ENCODE data around the gene CTDP1. TPM values are rescaled to one million over a fixed set of nuclear protein-coding genes. Genes with fewer than 3 reads are reported as not detected.

CTDP1 gene
- total and polyA plus RNA-seq, 4 donors = 2.7 to 13.9 (median 10.5) TPM

GRCh38 chr18:79692056-79692455, 12.5 kb downstream of the CTDP1 start (continued):
- TF ChIP-seq REST (IDR thresholded peaks at IDR 0.05) = no peak
- TF ChIP-seq ZBTB33 (IDR thresholded peaks at IDR 0.05) = no peak
- TF ChIP-seq MAX (IDR thresholded peaks at IDR 0.05) = no peak
- no peak for TF ChIP-seq FOXA1 (IDR thresholded peaks at IDR 0.05)
- no peak for TF ChIP-seq EGR1 (IDR thresholded peaks at IDR 0.05; ENCODE audit: low read depth in 2 of 2)
- no peak for TF ChIP-seq ATF3 (IDR thresholded peaks at IDR 0.05)
- no peak for TF ChIP-seq YY1 (IDR thresholded peaks at IDR 0.05)

GRCh38 chr18:79692886-79693285, 13.3 kb downstream of the CTDP1 start:
- H3K9ac ChIP-seq (ENCODE audit: low read depth in 1 of 2, low read length in 2 of 2) = no peak overlapping the region
- TF ChIP-seq YY1 (IDR thresholded peaks at IDR 0.05) = no peak
- no peak for TF ChIP-seq ZBTB33 (IDR thresholded peaks at IDR 0.05)
- no peak for TF ChIP-seq HNF4A (conservative IDR thresholded peaks at IDR 0.05)
- no peak for TF ChIP-seq GABPA (IDR thresholded peaks at IDR 0.05 in 1 of 2, conservative IDR thresholded peaks at IDR 0.05 in 1 of 2)
- no peaks in the 10 kb centered on the region for H3K27me3 ChIP-seq (ENCODE audit: control insufficient read depth in 4 of 4, insufficient read depth in 4 of 4, low read length in 3 of 4)
- no peaks in the 10 kb centered on the region for H3K9me3 ChIP-seq (ENCODE audit: control insufficient read depth in 4 of 4, low read length in 3 of 4)
- no peak overlapping the region for H3K4me3 ChIP-seq (ENCODE audit: low read depth in 1 of 3, low read length in 3 of 3)
- DNase-seq (ENCODE audit: low spot score) = no peak
- peaks cover 4 to 26% (median 9%) of the 10 kb centered on the region in 4 donors for H3K36me3 ChIP-seq (ENCODE audit: control insufficient read depth in 4 of 4, insufficient read depth in 3 of 4, low read depth in 1 of 4, low read length in 3 of 4)
- WGBS = 95% methylated on average over 12 of the region's 12 CpGs
- H3K4me1 ChIP-seq (ENCODE audit: control insufficient read depth in 4 of 4, insufficient read depth in 4 of 4, low read length in 3 of 4) = no peaks in the 10 kb centered on the region
- H3K27ac ChIP-seq (ENCODE audit: low read depth in 1 of 2, low read length in 2 of 2) = no peak overlapping the region

- H3K9ac ChIP-seq (ENCODE audit: low read depth in 1 of 2, low read length in 2 of 2) = no peak overlapping the region
- no peak overlapping the region for H3K27ac ChIP-seq (ENCODE audit: low read depth in 1 of 2, low read length in 2 of 2)
- peaks cover 11 to 34% (median 16%) of the 10 kb centered on the region in 4 donors for H3K36me3 ChIP-seq (ENCODE audit: control insufficient read depth in 4 of 4, insufficient read depth in 3 of 4, low read depth in 1 of 4, low read length in 3 of 4)
- H3K9me3 ChIP-seq (ENCODE audit: control insufficient read depth in 4 of 4, low read length in 3 of 4) = no peaks in the 10 kb centered on the region
- H3K4me1 ChIP-seq (ENCODE audit: control insufficient read depth in 4 of 4, insufficient read depth in 4 of 4, low read length in 3 of 4) = no peaks in the 10 kb centered on the region
- TF ChIP-seq RXRA (IDR thresholded peaks at IDR 0.05) (no peak), MAX (IDR thresholded peaks at IDR 0.05) (no peak), FOXA2 (IDR thresholded peaks at IDR 0.05) (no peak), YY1 (IDR thresholded peaks at IDR 0.05) (no peak), HNF4A (conservative IDR thresholded peaks at IDR 0.05) (no peak), SP1 (IDR thresholded peaks at IDR 0.05) (no peak), RAD21 (IDR thresholded peaks at IDR 0.05) (no peak), JUND (IDR thresholded peaks at IDR 0.05) (no peak), NR2F2 (IDR thresholded peaks at IDR 0.05) (no peak), CTCF (IDR thresholded peaks at IDR 0.05; ENCODE audit: low read depth, low read length, missing input control) (no peak), GABPA (IDR thresholded peaks at IDR 0.05 in 1 of 2, conservative IDR thresholded peaks at IDR 0.05 in 1 of 2) (no peak), TAF1 (conservative IDR thresholded peaks at IDR 0.05) (no peak)
- 92% methylated on average over 31 of the region's 31 CpGs for WGBS
- no peak overlapping the region for H3K4me3 ChIP-seq (ENCODE audit: low read depth in 1 of 3, low read length in 3 of 3)
- DNase-seq (ENCODE audit: low spot score) = no peak
- no peaks in the 10 kb centered on the region for H3K27me3 ChIP-seq (ENCODE audit: control insufficient read depth in 4 of 4, insufficient read depth in 4 of 4, low read length in 3 of 4)
These were observed 14.1 kb downstream of the CTDP1 start for GRCh38 chr18:79693561-79694205.

Measured in liver (tissue), 9 donors.